GM12873 (cell line): Measurements from ENCODE around the gene UBE2Q2.

Experiments used
- CTCF ChIP-seq: IDR thresholded peaks from 2 replicates; pipeline ENCODE4 v1.5.1; 2012; ENCODE audit warnings: low read depth, mild to moderate bottlenecking, moderate library complexity, low read length, control low read depth; ENCODE audit not compliant: insufficient read depth; ENCODE audit errors: missing control alignments

UBE2Q2 gene

GRCh38 chr15:75866916-75867315, 23.7 kb downstream of the UBE2Q2 start:
- no peak for TF ChIP-seq CTCF

- no peak for TF ChIP-seq CTCF
Measured at GRCh38 chr15:75867449-75867848, 24.2 kb downstream of the UBE2Q2 start.

GRCh38 chr15:75868019-75868418, 24.8 kb downstream of the UBE2Q2 start:
- TF ChIP-seq CTCF: no peak

GRCh38 chr15:75869446-75869845, 26.2 kb downstream of the UBE2Q2 start:
- TF ChIP-seq CTCF: no peak

GRCh38 chr15:75872403-75872990, 29.2 kb downstream of the UBE2Q2 start:
- TF ChIP-seq CTCF: no peak

- no peak for TF ChIP-seq CTCF
Measured at GRCh38 chr15:75884041-75884440, 40.8 kb downstream of the UBE2Q2 start.

- no peak for TF ChIP-seq CTCF
Measured at GRCh38 chr15:75887178-75887577, 43.9 kb downstream of the UBE2Q2 start.

- TF ChIP-seq CTCF: no peak
Measured at GRCh38 chr15:75891895-75892294, 48.6 kb downstream of the UBE2Q2 start.
